Stimulated activated CD8-positive, alpha-beta memory T cell treated with anti-CD3 and anti-CD28 coated beads, Interleukin-2, amount 100 ng/mL, for 48 hours (primary cell): ENCODE results near the gene UTP15.

Experiments used
- DNase-seq, 2 donors: peaks; one replicate each; pipeline ENCODE4 v3.0.0-alpha.2; 2020; ENCODE audit warnings: low read depth in 2 of 2

UTP15 gene

GRCh38 chr5:73564675-73565074, 868 bp upstream of the UTP15 start:
- no peak for DNase-seq

GRCh38 chr5:73565969-73566547, 515 bp downstream of the UTP15 start:
- DNase-seq = no peak

GRCh38 chr5:73582285-73583145, 17.0 kb downstream of the UTP15 start:
- DNase-seq = no peak

GRCh38 chr5:73587923-73588322, 22.4 kb downstream of the UTP15 start:
- DNase-seq = no peak

- no peak for DNase-seq
These were observed 25.7 kb downstream of the UTP15 start for GRCh38 chr5:73591102-73591695.

- no peak for DNase-seq
These were observed 26.4 kb downstream of the UTP15 start for GRCh38 chr5:73591698-73592501.

- DNase-seq = no peak
These were observed 27.0 kb downstream of the UTP15 start for GRCh38 chr5:73592551-73592950.

GRCh38 chr5:73596705-73597328, 31.3 kb downstream of the UTP15 start:
- DNase-seq = no peak

- DNase-seq = no peak
These were observed 33.8 kb downstream of the UTP15 start for GRCh38 chr5:73599380-73599779.

- no peak for DNase-seq
These were observed 38.5 kb downstream of the UTP15 start for GRCh38 chr5:73603998-73604397.

- DNase-seq = no peak
These were observed 39.9 kb downstream of the UTP15 start for GRCh38 chr5:73605223-73606087.

GRCh38 chr5:73606206-73606753, 40.7 kb downstream of the UTP15 start:
- DNase-seq = no peak

- no peak for DNase-seq
These were observed 41.7 kb downstream of the UTP15 start for GRCh38 chr5:73607228-73607627.

GRCh38 chr5:73612799-73613198, 47.3 kb downstream of the UTP15 start:
- no peak for DNase-seq

- DNase-seq = no peak
These were observed 49.5 kb downstream of the UTP15 start for GRCh38 chr5:73615085-73615484.

GRCh38 chr5:73615947-73616346, 50.4 kb downstream of the UTP15 start:
- DNase-seq = no peak

- no peak for DNase-seq
These were observed 52.2 kb downstream of the UTP15 start for GRCh38 chr5:73617510-73618279.

GRCh38 chr5:73619606-73620333, 54.2 kb downstream of the UTP15 start:
- DNase-seq = no peak

- DNase-seq = no peak
These were observed 54.8 kb downstream of the UTP15 start for GRCh38 chr5:73620334-73620687.
